Measurements from ENCODE around the gene IPPK.

- TF ChIP-seq CTCF (IDR thresholded peaks at IDR 0.05; ENCODE audit: low read depth, low read length, poor library complexity, severe bottlenecking) (no peak), EZH2phosphoT487 (IDR thresholded peaks at IDR 0.05; ENCODE audit: borderline replicate concordance, low read length) (no peak)
Observed at GRCh38 chr9:92603990-92604389, 65.9 kb downstream of the IPPK start.

Measured in DOHH2 (cell line).